C1 segment of cervical spinal cord (tissue), 14 donors: ENCODE data around the gene CABP2.
"Not testable (repeated sequence)": the region's sequence is repeated elsewhere in the genome, so short reads cannot be mapped to it uniquely, and the experiment has no call there.

Experiments
- DNase-seq, 14 donors: peaks; one replicate each; lab custom pipeline; 2025; lab: John Stamatoyannopoulos, UW

Gene CABP2

GRCh38 chr11:67538823-67539505, 15.7 kb upstream of the CABP2 start:
- no peak for DNase-seq

DNA sequence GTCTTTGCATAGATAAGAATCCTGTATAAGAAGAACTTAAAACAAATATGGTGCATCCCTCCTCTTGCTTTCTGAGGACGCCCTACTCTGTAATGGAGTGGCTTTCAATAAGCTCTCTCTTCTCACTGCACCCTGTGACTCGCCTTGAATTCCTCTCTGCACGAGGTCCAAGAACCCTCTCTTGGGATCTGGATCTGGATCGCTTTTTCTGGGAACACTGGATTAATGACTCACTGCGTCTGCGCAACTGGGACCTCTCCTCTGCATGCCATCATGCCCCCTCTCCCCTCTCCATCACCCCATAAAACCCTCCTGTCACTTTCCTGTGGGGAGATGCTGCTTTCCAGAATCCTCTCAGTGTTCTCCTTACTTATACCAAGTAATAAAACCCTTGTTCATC, 15.1 kb upstream of the CABP2 start:
- no peak for DNase-seq

- no peak for DNase-seq
Measured at GRCh38 chr11:67535561-67535960, 12.3 kb upstream of the CABP2 start.

DNA sequence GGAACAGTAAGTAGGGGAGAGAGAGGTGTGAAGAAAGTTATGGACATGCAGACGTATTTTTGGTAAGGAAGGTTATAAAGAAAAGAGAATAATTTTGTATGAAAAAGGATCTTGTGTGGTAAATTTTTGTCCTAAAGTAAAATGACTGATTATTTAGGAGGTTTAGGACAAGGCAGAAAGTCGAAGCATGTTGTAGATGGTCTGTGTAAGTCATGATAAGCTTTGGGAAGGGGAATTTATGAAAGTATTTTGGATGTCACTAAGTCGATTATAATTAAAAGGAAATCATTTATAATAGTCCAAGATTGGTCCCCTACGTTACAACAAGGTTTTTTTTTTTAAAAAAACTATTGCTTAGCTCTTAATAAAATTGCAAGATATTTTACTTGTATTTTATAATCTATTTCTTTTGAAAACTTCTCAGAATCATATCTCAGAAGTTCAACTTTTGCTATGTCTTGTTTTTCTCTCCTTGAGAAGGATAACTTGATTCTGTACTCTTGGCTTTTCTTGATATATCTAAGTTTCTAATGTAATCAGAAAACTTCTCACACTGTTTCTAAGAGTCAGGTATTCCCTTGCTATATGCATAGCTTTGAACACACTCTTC, 10.9 kb upstream of the CABP2 start:
- no peak for DNase-seq

GRCh38 chr11:67532889-67533288, 9.6 kb upstream of the CABP2 start:
- no peak for DNase-seq

DNA sequence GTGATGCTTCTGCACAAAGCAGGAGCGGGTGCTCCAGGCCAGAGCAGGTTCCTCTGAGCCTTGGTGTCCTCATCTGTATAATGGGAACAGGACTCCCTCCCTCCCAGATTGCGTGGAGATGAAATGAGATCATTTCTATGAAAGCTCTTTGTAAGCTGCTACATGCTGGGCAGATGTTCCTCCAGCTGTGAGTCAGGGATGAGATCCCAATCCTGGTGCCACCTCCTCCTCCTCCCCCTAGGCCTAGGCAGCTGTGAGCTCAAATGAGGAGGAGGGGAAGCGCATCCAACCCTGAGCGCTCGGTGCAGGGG, 7.0 kb upstream of the CABP2 start:
- no peak for DNase-seq

- DNase-seq: no peak
Measured at GRCh38 chr11:67528376-67528775, 5.1 kb upstream of the CABP2 start.

DNA sequence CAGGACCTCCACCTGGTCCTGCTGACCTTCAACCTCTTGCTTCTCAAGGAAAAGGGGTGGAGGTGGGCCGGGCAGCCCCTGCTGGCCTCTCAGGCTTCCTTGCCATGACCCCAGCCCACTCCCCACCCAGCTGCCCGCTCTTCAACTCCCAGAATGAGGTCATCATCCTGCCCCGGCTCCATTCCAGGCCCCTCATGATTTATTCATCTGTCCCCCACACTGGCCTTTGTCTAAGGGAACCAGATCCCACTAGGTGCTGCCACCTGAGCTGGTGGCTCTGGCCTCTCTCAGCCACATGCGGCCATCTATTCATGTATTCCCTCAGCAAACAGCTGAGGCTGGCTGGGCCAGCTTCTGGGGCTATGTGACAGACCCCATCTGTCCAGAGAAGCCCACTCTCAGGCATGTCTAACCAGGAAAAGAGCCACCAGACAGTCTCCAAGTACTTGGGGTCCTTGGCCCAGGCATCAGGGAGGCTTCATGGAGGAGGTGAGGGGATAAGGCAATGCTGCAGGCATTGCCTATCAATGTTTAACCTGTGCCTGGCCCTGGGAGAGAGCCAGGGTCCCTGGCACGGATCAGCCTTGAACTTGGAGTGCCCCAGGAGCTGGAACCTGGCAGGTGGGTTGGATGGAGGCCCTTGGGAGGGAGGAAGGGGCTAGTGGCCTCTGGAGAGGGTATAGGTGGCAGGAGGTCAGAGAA, 2.2 kb upstream of the CABP2 start:
- DNase-seq: no peak

DNA sequence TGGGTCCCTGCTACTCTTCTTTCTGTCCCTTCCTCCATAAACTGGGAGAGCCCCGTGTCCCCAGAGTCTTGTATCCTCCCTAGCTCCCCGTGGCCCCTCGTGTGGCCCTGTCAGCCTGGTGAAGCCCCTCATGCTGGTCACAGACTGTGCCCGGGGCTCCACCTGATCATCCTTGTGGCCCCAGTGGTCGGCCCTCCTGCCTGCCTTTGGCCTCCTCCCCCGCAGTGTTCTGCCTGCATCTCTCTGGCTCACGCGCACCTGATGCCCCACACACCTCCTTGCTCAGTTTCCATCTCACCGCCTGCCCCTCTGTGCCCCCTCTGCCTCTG, 1.2 kb upstream of the CABP2 start:
- no peak for DNase-seq

DNA sequence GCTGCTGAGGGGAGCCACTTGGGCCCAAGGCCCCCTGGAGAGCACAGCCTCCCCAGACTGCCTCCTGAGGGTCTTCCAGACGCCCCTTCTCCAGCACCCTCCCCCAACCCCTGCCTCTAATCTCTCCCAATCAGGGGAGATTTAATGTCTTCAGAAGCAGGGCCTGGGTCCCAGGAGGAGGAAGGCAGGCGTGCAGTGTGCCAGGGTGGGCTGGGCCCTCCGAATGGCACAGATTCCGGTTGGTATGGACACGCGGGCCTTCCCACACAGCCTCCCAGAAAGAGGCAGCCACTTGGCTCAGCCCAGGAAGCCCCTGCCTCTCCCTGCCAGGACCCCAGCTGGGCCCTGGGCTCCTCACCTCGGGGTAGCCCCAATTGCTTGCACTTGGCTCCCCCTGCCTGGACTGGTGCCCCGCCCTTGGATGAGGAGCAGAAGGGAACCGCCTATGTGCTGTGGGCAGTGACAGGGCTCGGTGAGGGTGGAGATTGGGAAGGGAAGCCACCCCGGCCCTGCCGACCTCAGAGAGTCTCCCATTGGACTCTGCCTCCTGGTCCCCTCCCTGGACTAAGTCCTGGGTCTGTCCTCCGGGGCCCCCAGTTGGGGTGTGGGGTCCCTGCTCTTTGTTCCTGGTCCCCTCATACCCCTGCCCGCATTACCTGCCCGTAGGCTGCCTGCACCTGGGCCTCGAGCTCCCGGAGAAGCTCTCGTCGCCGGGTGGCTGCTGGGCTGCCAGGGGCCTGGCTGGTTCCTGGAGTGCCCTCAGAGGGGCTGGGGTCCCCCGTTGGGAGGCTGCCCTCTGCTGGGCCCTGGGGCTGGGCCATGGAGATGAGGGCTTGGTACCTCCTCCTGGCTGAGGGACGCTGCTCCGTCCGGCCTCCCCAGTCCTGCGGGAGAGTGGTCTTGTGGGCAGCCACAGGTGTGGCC, 572 bp upstream of the CABP2 start:
- DNase-seq: no peak

- DNase-seq: no peak
Measured at GRCh38 chr11:67522338-67522737, 908 bp downstream of the CABP2 start.

DNA sequence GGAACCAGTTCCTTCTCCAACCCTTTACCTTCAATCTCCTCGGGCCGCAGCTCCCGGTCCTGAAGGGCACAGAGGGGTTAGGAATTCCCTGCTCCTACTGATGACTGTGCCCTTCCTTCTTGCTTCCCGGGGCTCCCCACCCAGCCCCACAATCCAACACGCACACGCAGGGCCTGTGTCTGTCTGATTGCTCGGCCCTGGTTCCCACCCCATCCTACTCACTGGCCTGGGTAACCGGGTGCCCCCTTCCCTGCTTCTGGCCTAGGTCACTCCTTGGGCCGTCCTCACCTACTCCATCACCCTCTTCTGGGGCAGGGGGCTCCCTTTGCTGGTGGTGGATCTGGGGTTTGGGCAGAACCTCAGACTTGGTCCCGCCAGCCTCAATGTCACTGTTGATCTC, 1.3 kb downstream of the CABP2 start:
- no peak for DNase-seq

DNA sequence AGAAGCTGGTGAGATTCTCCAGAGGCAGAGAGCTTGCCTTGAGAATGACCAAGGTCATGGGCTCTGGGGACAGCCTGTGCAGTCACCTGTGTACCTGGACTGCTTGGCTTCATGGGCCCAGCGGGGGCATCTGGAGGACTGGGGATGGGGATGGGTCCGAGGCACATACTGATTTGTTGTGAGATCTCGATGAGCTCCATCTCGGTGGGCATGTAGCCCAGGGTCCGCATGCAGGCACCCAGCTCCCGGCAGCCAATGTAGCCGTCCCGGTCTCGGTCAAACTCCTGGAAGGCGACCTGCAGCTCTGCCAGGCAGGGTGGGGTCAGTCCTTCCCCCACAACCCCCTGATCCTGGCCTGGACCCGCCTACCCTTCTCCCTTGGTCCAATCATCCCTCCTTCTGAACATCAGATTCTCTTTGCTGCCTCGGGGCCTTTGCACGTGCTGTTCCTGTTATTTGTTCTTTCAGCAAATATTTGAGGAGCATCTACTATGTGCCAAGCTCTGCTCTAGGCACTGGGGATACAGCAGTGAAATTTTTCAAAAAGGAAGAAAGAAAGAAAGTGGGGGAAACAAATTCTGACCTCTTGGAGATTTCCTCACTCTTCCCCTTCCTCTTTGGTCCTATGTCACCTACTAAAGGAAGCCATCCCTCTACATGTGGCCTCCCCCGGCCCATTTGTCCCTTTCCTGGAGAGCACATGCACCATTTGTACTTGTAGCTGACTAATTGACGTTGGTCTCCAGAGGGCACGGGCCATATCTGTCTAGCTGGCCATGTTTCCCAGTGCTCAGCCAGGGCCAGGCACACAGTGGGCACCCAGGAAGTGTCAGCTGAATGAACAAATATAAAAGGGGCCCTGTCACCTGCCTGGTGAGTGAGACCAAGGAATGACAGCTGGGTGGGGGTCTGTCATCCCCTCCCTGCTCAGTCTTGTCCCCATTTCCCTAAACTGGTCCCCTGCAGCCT, 2.1 kb downstream of the CABP2 start:
- DNase-seq: no peak

GRCh38 chr11:67519726-67520125, 3.5 kb downstream of the CABP2 start:
- DNase-seq: no peak

DNA sequence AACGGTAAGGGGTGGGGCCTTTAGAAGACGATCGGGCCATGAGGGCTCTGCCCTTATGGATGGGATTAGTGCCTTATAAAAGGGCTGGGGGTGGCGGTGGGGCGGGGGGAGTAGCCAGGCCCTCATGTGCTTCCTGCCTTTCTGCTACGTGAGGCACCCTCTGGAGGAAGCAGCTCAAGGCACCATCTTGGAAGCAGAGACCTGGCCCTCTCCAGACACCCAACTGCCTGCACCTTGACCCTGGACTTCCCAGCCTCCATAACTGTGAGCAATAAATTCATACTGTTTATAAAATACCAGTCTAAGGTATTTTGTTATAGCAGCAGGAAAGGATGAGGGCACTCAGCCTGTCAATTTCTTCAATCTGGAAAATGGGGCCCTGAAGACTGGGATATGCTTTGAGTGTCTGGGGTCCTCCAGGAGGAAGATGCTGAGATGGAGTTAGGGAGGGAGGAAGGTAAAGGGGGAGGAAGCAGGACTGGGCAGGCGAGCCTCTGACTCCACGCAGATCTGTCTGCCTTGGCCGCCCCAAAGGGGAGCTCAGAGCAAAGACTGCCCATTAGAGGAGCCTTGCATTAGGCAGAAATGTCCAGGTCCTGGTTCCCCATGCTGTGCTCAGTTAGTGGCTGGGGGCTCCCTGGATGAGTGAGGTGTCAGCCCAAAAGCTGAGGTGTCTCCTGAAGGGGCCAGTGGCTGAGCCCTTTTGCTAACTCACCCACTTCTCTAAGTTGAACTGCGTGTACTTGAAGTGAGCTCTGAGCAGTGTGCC, 5.3 kb downstream of the CABP2 start:
- no peak for DNase-seq

DNA sequence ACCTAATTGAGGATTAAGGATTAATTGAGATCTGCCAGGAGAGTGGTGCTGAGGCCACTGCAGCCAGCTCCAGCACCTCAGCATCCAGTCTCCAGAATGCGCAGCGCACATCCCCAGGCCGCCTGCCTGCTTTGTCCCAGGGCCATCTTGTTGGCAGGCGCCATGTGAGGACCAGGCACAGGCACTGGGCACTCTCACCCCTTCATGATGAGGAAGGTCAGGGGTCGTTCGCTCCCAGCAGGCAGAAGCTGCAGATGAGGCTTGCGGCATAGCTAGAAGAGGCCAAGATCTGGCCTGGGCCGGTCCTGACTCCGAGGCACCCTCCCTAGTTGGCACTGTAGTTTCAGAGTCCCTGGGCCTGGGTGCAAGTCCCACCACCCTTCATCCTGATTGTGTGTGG, 6.4 kb downstream of the CABP2 start:
- no peak for DNase-seq

DNA sequence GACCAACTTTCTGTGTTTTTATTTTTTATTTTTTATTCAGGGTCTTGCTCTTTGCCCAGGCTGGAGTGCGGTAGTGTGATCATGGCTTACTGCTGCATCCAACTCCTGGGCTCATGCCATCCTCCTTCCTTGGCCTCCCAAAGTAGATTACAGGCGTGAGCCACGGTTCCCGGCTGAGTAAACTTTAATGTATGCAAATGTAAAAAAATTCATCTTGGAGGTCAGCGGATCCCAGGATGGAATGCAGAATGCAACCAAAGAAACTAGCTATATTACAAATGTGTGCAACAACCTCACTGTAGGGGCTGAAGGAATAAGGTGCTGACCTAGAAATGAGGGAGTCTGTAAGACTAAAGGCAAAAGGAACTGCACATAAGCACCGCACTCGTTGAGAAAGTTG, 9.1 kb downstream of the CABP2 start:
- no peak for DNase-seq

GRCh38 chr11:67511558-67511957, 11.7 kb downstream of the CABP2 start:
- DNase-seq: not testable (repeated sequence)

GRCh38 chr11:67510023-67510345, 13.3 kb downstream of the CABP2 start:
- DNase-seq: no peak

DNA sequence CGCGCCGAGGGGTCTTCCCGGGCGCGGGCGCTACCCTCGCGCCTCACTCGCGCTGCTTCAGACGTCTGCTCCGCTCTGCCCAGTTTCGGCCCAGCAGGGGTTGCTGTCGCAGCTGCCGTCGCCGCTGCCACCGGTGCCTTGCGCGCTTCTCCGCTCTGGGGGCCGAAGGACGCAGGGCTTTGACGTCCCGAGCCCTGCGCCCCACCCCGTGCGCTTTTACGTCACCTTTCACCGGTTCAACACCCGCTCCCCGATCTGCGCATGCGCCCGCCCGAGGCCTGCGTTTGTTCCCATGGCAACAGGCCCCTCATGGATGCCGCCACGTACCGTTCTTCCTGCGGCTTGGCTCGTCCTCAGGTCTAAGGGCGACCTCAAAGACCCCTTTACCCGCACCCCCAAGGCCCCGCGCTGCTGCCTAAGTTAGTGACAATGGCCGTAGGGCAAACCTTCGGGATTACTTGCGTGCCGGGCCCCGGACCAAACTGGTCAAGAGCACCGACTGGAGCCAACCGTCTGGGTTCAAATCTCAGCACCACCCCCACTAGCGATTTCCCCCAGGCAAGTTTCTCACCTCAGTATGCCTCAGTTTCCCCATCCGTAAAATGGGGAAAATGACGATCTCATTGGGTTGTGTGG, 14.6 kb downstream of the CABP2 start:
- DNase-seq: peak; percentile 81 to 99 (median 96)
